A172 (cell line): Measurements from ENCODE around the gene REV3L. TPM values are rescaled to one million over a fixed set of nuclear protein-coding genes. Genes with fewer than 3 reads are reported as not detected.
"Not testable (repeated sequence)": the region's sequence is repeated elsewhere in the genome, so short reads cannot be mapped to it uniquely, and the experiment has no call there.

ENCODE experiments used
- DNase-seq: peaks from one replicate; pipeline ENCODE4 v3.0.0-alpha.2; 2015; ENCODE audit warnings: low spot score
- total RNA-seq: library from RNA; depleted of rRNA; stranded (reverse); fragments of >200 nt; shearing (Covaris generic); gene quantifications from 2 replicates; pipeline ENCODE4 v1.2.3, GENCODE V29; 2014; rRNA removed

The REV3L gene
- 14.9 and 15.3 TPM in 2 replicates for total RNA-seq

- peak; percentile 70 for DNase-seq
Observed at GRCh38 chr6:111482959-111483735, at the start of gene REV3L. Gene REV3L (minus strand): TSS chr6:111483218. CDS start chr6:111482888, 330 bp downstream.

GRCh38 chr6:111531185-111531584, 48.2 kb upstream of the REV3L start:
- DNase-seq = no peak

- DNase-seq = no peak
Observed at GRCh38 chr6:111530667-111531066, 47.6 kb upstream of the REV3L start.

GRCh38 chr6:111530218-111530617, 47.2 kb upstream of the REV3L start:
- DNase-seq = no peak

- DNase-seq = no peak
Observed at GRCh38 chr6:111527367-111527766, 44.3 kb upstream of the REV3L start.

- DNase-seq = no peak
Observed at GRCh38 chr6:111524735-111525134, 41.7 kb upstream of the REV3L start.

GRCh38 chr6:111524252-111524651, 41.2 kb upstream of the REV3L start:
- no peak for DNase-seq

GRCh38 chr6:111523484-111524167, 40.6 kb upstream of the REV3L start:
- no peak for DNase-seq

- no peak for DNase-seq
Observed at GRCh38 chr6:111522393-111523020, 39.5 kb upstream of the REV3L start.

- no peak for DNase-seq
Observed at GRCh38 chr6:111521497-111522270, 38.7 kb upstream of the REV3L start.

GRCh38 chr6:111520524-111520923, 37.5 kb upstream of the REV3L start:
- no peak for DNase-seq

- no peak for DNase-seq
Observed at GRCh38 chr6:111517965-111518364, 34.9 kb upstream of the REV3L start.

GRCh38 chr6:111515259-111515658, 32.2 kb upstream of the REV3L start:
- DNase-seq = no peak

- not testable (repeated sequence) for DNase-seq
Observed at GRCh38 chr6:111514531-111514930, 31.5 kb upstream of the REV3L start.

- DNase-seq = not testable (repeated sequence)
Observed at GRCh38 chr6:111507219-111507618, 24.2 kb upstream of the REV3L start.

- DNase-seq = not testable (repeated sequence)
Observed at GRCh38 chr6:111505498-111505897, 22.5 kb upstream of the REV3L start.

- DNase-seq = no peak
Observed at GRCh38 chr6:111503660-111504059, 20.6 kb upstream of the REV3L start.

GRCh38 chr6:111503194-111503593, 20.2 kb upstream of the REV3L start:
- no peak for DNase-seq

- no peak for DNase-seq
Observed at GRCh38 chr6:111502154-111502553, 19.1 kb upstream of the REV3L start.

GRCh38 chr6:111499269-111499793, 16.3 kb upstream of the REV3L start:
- no peak for DNase-seq

GRCh38 chr6:111494951-111495635, 12.1 kb upstream of the REV3L start:
- no peak for DNase-seq
